GM06990 (cell line): Measurements from ENCODE around the gene PODN.

Source experiments
- DNase-seq: peaks from one replicate; pipeline ENCODE4 v3.0.0-alpha.2; 2011; ENCODE audit not compliant: insufficient read length; ENCODE audit errors: extremely low read depth
- H3K27me3 ChIP-seq: replicated peaks from 2 replicates; pipeline ENCODE4 v1.6.0; 2011; ENCODE audit warnings: low read length; ENCODE audit not compliant: control insufficient read depth, insufficient read depth
- H3K36me3 ChIP-seq: 2 replicates; pipeline ENCODE4 v1.5.1; 2011; ENCODE audit warnings: low read length; ENCODE audit not compliant: control insufficient read depth, insufficient read depth
- H3K4me3 ChIP-seq: replicated peaks from 2 replicates; pipeline ENCODE4 v1.5.1; 2011; ENCODE audit warnings: low read depth, mild to moderate bottlenecking, control low read depth, low read length
- CTCF ChIP-seq: IDR thresholded peaks from 2 replicates; pipeline ENCODE4 v1.5.1; 2011; ENCODE audit warnings: low read length, control low read depth, mild to moderate bottlenecking, inconsistent platforms; ENCODE audit not compliant: insufficient read depth, poor library complexity, severe bottlenecking

PODN gene

GRCh38 chr1:53080769-53081168 is 18.8 kb downstream of the PODN start:
- H3K4me3 ChIP-seq, result no peak overlapping the region
- no peaks in the 10 kb centered on the region for H3K36me3 ChIP-seq
- TF ChIP-seq CTCF, result no peak
- H3K27me3 ChIP-seq, result no peaks in the 10 kb centered on the region
- DNase-seq, result no peak

GRCh38 chr1:53081384-53082066 is 19.5 kb downstream of the PODN start:
- Histone ChIP-seq H3K27me3 (no peaks in the 10 kb centered on the region), H3K36me3 (no peaks in the 10 kb centered on the region), H3K4me3 (no peak overlapping the region)
- no peak for TF ChIP-seq CTCF
- no peak for DNase-seq

GRCh38 chr1:53082826-53083455 is 20.9 kb downstream of the PODN start:
- H3K4me3 ChIP-seq, result no peak overlapping the region

GRCh38 chr1:53083636-53084588 is 21.9 kb downstream of the PODN start:
- DNase-seq, result no peak
- H3K27me3 ChIP-seq, result no peaks in the 10 kb centered on the region
- TF ChIP-seq CTCF, result no peak
- H3K36me3 ChIP-seq, result no peaks in the 10 kb centered on the region
- H3K4me3 ChIP-seq, result no peak overlapping the region

More at GRCh38 chr1:53082826-53083455, 20.9 kb downstream of the PODN start:
- no peak for DNase-seq
- no peaks in the 10 kb centered on the region for H3K27me3 ChIP-seq
- no peaks in the 10 kb centered on the region for H3K36me3 ChIP-seq
- no peak for TF ChIP-seq CTCF

- Histone ChIP-seq H3K4me3 (no peak overlapping the region), H3K27me3 (no peaks in the 10 kb centered on the region), H3K36me3 (no peaks in the 10 kb centered on the region)
- no peak for TF ChIP-seq CTCF
- DNase-seq, result no peak
Measured at GRCh38 chr1:53084589-53084971, 22.6 kb downstream of the PODN start.
